HCT116 (cell line): ENCODE measurements around the gene MRPS35. TPM values are rescaled to one million over a fixed set of nuclear protein-coding genes. Genes with fewer than 3 reads are reported as not detected.

Experiments
- ATAC-seq: fragments of 200-7000 bp; cut with Tn5 transposase; 2 replicates; pipeline ENCODE4 v1.9.1; 2020; ENCODE audit warnings: mild to moderate bottlenecking, moderate library complexity
- BruUV-seq: library from RNA; stranded (reverse); fragments of 400-500 nt; replicated peaks from 2 replicates; lab custom pipeline; 2021; lab: Mats Ljungman, UMichigan
- CTCF ChIA-PET: fragments of 300-600 bp; sonication (Branson Sonifier 250); formaldehyde crosslinking; loops from one replicate; lab custom pipeline; 2021; ENCODE audit warnings: antibody characterized with exemption; lab: Charles Lee
- POLR2A ChIA-PET: fragments of 300-600, 350-600 bp; sonication (Branson Sonifier 250); formaldehyde crosslinking; loops from one replicate; lab custom pipeline; 2021; ENCODE audit warnings: antibody characterized with exemption; lab: Charles Lee
- RAD21 ChIA-PET, 2 experiments: fragments of 300-600 bp; sonication (Branson Sonifier 250); formaldehyde crosslinking; loops; one replicate each; lab custom pipeline; 2023; ENCODE audit warnings: low total read pairs in 2 of 2; ENCODE audit not compliant: uncharacterized antibody in 2 of 2, unreplicated experiment in 2 of 2, low non-redundant PET in 1 of 2; lab: Charles Lee
- DNase-seq: peaks from one replicate; pipeline ENCODE4 v3.0.0-alpha.2; 2010; ENCODE audit warnings: low read depth, low spot score
- H2AFZ ChIP-seq: fragments of 200-600 bp; shearing (Covaris generic), sonication (generic); 2 replicates; pipeline ENCODE4 v1.6.1; 2017; ENCODE audit warnings: low read depth, mixed run types, mixed read lengths, antibody characterized with exemption, low read length; ENCODE audit not compliant: poor library complexity, severe bottlenecking
- H3K27ac ChIP-seq: 2 replicates; pipeline ENCODE4 v1.5.1; 2012; ENCODE audit warnings: low read depth, low read length
- H3K27me3 ChIP-seq: fragments of 200-600 bp; sonication (generic); 2 replicates; pipeline ENCODE4 v1.6.1; 2016; ENCODE audit warnings: mixed run types, low read length, mixed read lengths; ENCODE audit not compliant: insufficient read depth
- H3K36me3 ChIP-seq, 2 experiments: fragments of 200-500 bp in 1 of 2; fragments of 200-600 bp in 1 of 2; sonication (Bioruptor generic) in 1 of 2; sonication (generic) in 1 of 2; 2 replicates each; pipeline versions ENCODE4 v1.5.1 to v1.6.1; 2014 to 2016; ENCODE audit warnings: low read length in 2 of 2, inconsistent platforms in 1 of 2, mixed read lengths in 1 of 2, mixed run types in 1 of 2; ENCODE audit not compliant: insufficient read depth in 2 of 2, control insufficient read depth in 1 of 2
- H3K4me1 ChIP-seq, 2 experiments: fragments of 200-600 bp in 1 of 2; sonication (generic) in 1 of 2; 2 replicates each; pipeline versions ENCODE4 v1.5.1 to v1.6.1; 2012 to 2017; ENCODE audit warnings: low read length in 2 of 2, inconsistent platforms in 1 of 2, mild to moderate bottlenecking in 1 of 2, mixed read lengths in 1 of 2, mixed run types in 1 of 2, moderate library complexity in 1 of 2; ENCODE audit not compliant: insufficient read depth in 2 of 2, control insufficient read depth in 1 of 2
- H3K4me2 ChIP-seq: fragments of 200-600 bp; sonication (generic); 2 replicates; pipeline ENCODE4 v1.6.1; 2017; ENCODE audit warnings: mixed run types, low read length, mixed read lengths
- H3K4me3 ChIP-seq, 2 experiments: fragments of 200-600 bp in 1 of 2; sonication (generic) in 1 of 2; replicated peaks in 1 of 2; 2 replicates each; pipeline ENCODE4 v1.5.1; 2011 to 2016; ENCODE audit warnings: low read length in 2 of 2, control low read depth in 1 of 2, low read depth in 1 of 2, mild to moderate bottlenecking in 1 of 2, mixed read lengths in 1 of 2, mixed run types in 1 of 2
- H3K79me2 ChIP-seq: fragments of 200-600 bp; sonication (generic); 2 replicates; pipeline ENCODE4 v1.6.1; 2017; ENCODE audit warnings: mild to moderate bottlenecking, mixed run types, low read length, moderate library complexity, mixed read lengths; ENCODE audit not compliant: insufficient read depth
- H3K9ac ChIP-seq: fragments of 200-600 bp; sonication (generic); 2 replicates; pipeline ENCODE4 v1.6.1; 2016; ENCODE audit warnings: low read length, mixed read lengths
- H3K9me2 ChIP-seq: fragments of 200-600 bp; sonication (generic), shearing (Covaris generic); 2 replicates; pipeline ENCODE4 v1.6.1; 2017; ENCODE audit warnings: mixed run types, mild to moderate bottlenecking, moderate library complexity; ENCODE audit not compliant: insufficient read depth
- H3K9me3 ChIP-seq, 2 experiments: fragments of 200-500 bp in 1 of 2; fragments of 200-600 bp in 1 of 2; sonication (Bioruptor generic) in 1 of 2; sonication (generic) in 1 of 2; 2 replicates each; pipeline ENCODE4 v1.6.1; 2014 to 2017; ENCODE audit warnings: low read length in 2 of 2, mixed read lengths in 2 of 2, inconsistent platforms in 1 of 2, low read depth in 1 of 2, mild to moderate bottlenecking in 1 of 2, mixed run types in 1 of 2, moderate library complexity in 1 of 2; ENCODE audit not compliant: control insufficient read depth in 1 of 2, insufficient read depth in 1 of 2
- H4K20me1 ChIP-seq: fragments of 200-600 bp; sonication (generic), shearing (Covaris generic); 2 replicates; pipeline ENCODE4 v1.6.1; 2017; ENCODE audit warnings: mixed run types, mild to moderate bottlenecking, moderate library complexity; ENCODE audit not compliant: insufficient read depth
- CBX3 ChIP-seq: IDR thresholded peaks from 2 replicates; pipeline ENCODE4 v1.6.1; 2012; ENCODE audit warnings: low read depth
- CEBPB ChIP-seq: IDR thresholded peaks from 2 replicates; pipeline ENCODE4 v1.6.1; 2012; ENCODE audit warnings: low read depth
- EGR1 ChIP-seq: IDR thresholded peaks from 2 replicates; pipeline ENCODE4 v1.6.1; 2012; ENCODE audit warnings: low read depth
- ELF1 ChIP-seq: IDR thresholded peaks from 2 replicates; pipeline ENCODE4 v1.6.1; 2012; ENCODE audit warnings: low read depth, borderline replicate concordance
- EZH2phosphoT487 ChIP-seq: fragments of 200-600 bp; IDR thresholded peaks from 2 replicates; pipeline ENCODE4 v1.6.1; 2018; ENCODE audit warnings: antibody characterized with exemption, borderline replicate concordance
- FOSL1 ChIP-seq: IDR thresholded peaks from 2 replicates; pipeline ENCODE4 v1.6.1; 2012; ENCODE audit warnings: low read depth
- JUND ChIP-seq: IDR thresholded peaks from 2 replicates; pipeline ENCODE4 v1.6.1; 2012
- POLR2A ChIP-seq: IDR thresholded peaks from 2 replicates; pipeline ENCODE4 v1.7.0; 2011; ENCODE audit warnings: borderline replicate concordance; ENCODE audit not compliant: insufficient read depth, insufficient read length; ENCODE audit errors: extremely low read depth
- POLR2AphosphoS5 ChIP-seq: IDR thresholded peaks from 2 replicates; pipeline ENCODE4 v1.6.1; 2011; ENCODE audit warnings: mild to moderate bottlenecking, low read depth, low read length, moderate library complexity
- RAD21 ChIP-seq: IDR thresholded peaks from 2 replicates; pipeline ENCODE4 v1.6.1; 2012; ENCODE audit warnings: low read depth, mild to moderate bottlenecking
- SP1 ChIP-seq: IDR thresholded peaks from 2 replicates; pipeline ENCODE4 v1.6.1; 2012; ENCODE audit warnings: low read depth
- SRF ChIP-seq: IDR thresholded peaks from 2 replicates; pipeline ENCODE4 v1.6.1; 2012; ENCODE audit warnings: low read depth
- TCF7L2 ChIP-seq: IDR thresholded peaks from 2 replicates; pipeline ENCODE4 v1.7.0; 2011; ENCODE audit warnings: borderline replicate concordance, inconsistent platforms; ENCODE audit not compliant: insufficient read depth, insufficient read length; ENCODE audit errors: extremely low read depth
- YY1 ChIP-seq: IDR thresholded peaks from 2 replicates; pipeline ENCODE4 v1.6.1; 2011; ENCODE audit warnings: low read length, low read depth, moderate library complexity, mild to moderate bottlenecking; ENCODE audit not compliant: insufficient replicate concordance; ENCODE audit errors: extremely low read depth
- ZNF274 ChIP-seq: fragments of 200-500 bp; sonication (Bioruptor generic); IDR thresholded peaks from 2 replicates; pipeline ENCODE4 v1.6.1; 2014; ENCODE audit warnings: mild to moderate bottlenecking, low read depth, low read length, inconsistent platforms
- intact Hi-C: fragments of 100-400 bp; cut with micrococcal nuclease; formaldehyde crosslinking; loops from 2 replicates; pipeline ENCODE4 v1.10.0; 2022
- total RNA-seq: library from RNA; stranded (reverse); gene quantifications from one replicate; pipeline ENCODE4 v1.2.1, GENCODE V29; 2021; ENCODE audit not compliant: unreplicated experiment
- TF ChIP-seq, protein P1 (sequence below), 3 experiments: fragments of 200-600 bp in 1 of 3; sonication (generic) in 1 of 3; IDR thresholded peaks in 2 of 3; conservative IDR thresholded peaks in 1 of 3; 2 replicates each; pipeline ENCODE4 v1.5.1; 2012 to 2017; ENCODE audit warnings: low read depth in 2 of 3, low read length in 2 of 3, antibody characterized with exemption in 1 of 3, borderline replicate concordance in 1 of 3, control low read depth in 1 of 3, mild to moderate bottlenecking in 1 of 3, mixed read lengths in 1 of 3, mixed run types in 1 of 3, moderate library complexity in 1 of 3; ENCODE audit not compliant: insufficient read depth in 1 of 3
- TF ChIP-seq, protein P2 (sequence below): IDR thresholded peaks from 2 replicates; pipeline ENCODE4 v1.6.1; 2011; ENCODE audit warnings: mild to moderate bottlenecking, low read length, moderate library complexity; ENCODE audit not compliant: insufficient replicate concordance; ENCODE audit errors: extremely low read depth
- TF ChIP-seq, protein P3 (sequence below): IDR thresholded peaks from 2 replicates; pipeline ENCODE4 v1.6.1; 2012
- TF ChIP-seq, protein P4 (sequence below): IDR thresholded peaks from 2 replicates; pipeline ENCODE4 v1.6.1; 2012

The MRPS35 gene
- total RNA-seq, 1 experiment from 2014 or later, result 55.4 TPM

DNA sequence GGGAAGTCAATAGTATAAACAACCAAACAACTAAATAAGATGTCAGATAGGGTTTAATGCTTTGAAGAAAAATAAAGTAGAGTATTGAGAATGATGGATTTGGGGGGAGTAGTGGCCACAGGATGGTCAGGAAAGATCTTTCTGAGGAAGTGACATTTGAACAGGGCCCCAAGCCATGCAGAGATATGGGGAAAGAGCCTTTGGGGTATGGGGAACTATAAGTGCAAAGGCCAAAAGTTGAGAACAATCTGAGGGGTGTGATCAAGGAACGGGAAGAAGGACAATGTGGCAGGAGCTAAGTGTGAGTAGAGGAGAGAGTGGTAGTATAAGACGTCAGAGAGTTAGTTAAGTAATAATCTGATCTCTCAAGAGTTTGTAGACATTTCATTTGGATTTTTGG is 1.3 kb downstream of the MRPS35 start (continued):
- TF ChIP-seq, protein P1, sequence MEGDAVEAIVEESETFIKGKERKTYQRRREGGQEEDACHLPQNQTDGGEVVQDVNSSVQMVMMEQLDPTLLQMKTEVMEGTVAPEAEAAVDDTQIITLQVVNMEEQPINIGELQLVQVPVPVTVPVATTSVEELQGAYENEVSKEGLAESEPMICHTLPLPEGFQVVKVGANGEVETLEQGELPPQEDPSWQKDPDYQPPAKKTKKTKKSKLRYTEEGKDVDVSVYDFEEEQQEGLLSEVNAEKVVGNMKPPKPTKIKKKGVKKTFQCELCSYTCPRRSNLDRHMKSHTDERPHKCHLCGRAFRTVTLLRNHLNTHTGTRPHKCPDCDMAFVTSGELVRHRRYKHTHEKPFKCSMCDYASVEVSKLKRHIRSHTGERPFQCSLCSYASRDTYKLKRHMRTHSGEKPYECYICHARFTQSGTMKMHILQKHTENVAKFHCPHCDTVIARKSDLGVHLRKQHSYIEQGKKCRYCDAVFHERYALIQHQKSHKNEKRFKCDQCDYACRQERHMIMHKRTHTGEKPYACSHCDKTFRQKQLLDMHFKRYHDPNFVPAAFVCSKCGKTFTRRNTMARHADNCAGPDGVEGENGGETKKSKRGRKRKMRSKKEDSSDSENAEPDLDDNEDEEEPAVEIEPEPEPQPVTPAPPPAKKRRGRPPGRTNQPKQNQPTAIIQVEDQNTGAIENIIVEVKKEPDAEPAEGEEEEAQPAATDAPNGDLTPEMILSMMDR (IDR thresholded peaks at IDR 0.05 in 2 of 3, conservative IDR thresholded peaks at IDR 0.05 in 1 of 3; ENCODE audit: borderline replicate concordance in 1 of 3, insufficient read depth in 1 of 3, low read depth in 2 of 3, low read length in 2 of 3), result no peak
- TF ChIP-seq FOSL1, result no peak
- no peak for TF ChIP-seq RAD21
- no peak for TF ChIP-seq EZH2phosphoT487
- no peak for TF ChIP-seq CBX3
- TF ChIP-seq CEBPB, result no peak

DNA sequence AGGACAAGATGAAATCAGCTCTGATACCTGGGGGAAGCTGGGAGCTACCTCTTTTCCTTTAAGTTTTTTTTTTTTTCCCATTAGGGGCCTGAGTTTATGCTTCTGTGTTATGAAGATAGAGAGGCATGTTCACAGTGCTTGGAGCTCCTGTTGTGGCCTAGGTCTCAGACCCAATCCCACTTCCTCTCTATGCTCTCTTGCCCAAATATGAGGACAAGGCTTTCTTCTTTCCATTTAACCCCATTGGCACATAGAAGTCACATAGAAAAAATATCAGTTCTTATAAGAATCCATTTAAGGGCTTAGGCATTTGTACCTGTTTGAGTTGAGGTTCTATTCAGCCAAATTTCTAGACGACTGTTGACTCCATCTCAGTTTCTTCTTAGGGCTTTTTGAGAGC is 12.6 kb downstream of the MRPS35 start:
- CTCF ChIA-PET, result interaction anchor here (0.6 to 1.2 kb wide), 2 partner anchors 10 to 19 kb away, joined by 3 to 5 read pairs; no protein-coding TSS in a partner anchor
- POLR2A ChIA-PET, result no interaction called here
- Histone ChIP-seq H3K27ac (no peak overlapping the region), H3K27me3 (no peaks in the 10 kb centered on the region), H3K79me2 (peaks cover 28% of the 10 kb centered on the region), H3K9me2 (no peaks in the 10 kb centered on the region), H2AFZ (no peak overlapping the region), H3K9me3 (no peaks in the 10 kb centered on the region), H3K36me3 (peaks cover 7 to 22% of the 10 kb centered on the region in 2 experiments; a peak in 3 of 4 replicates), H4K20me1 (no peaks in the 10 kb centered on the region; the same call in 1 of the 2 replicates), H3K9ac (no peak overlapping the region), H3K4me3 (no peak overlapping the region), H3K4me2 (no peak overlapping the region), H3K4me1 (no peaks in the 10 kb centered on the region)
- RAD21 ChIA-PET, result no interaction called here
- TF ChIP-seq RAD21 (no peak), CEBPB (no peak), POLR2A (no peak), POLR2AphosphoS5 (no peak), YY1 (no peak), JUND (no peak), EZH2phosphoT487 (no peak), SRF (no peak), TCF7L2 (no peak), ZNF274 (no peak), EGR1 (no peak), ELF1 (no peak), SP1 (no peak), FOSL1 (no peak)
- TF ChIP-seq, protein P2, sequence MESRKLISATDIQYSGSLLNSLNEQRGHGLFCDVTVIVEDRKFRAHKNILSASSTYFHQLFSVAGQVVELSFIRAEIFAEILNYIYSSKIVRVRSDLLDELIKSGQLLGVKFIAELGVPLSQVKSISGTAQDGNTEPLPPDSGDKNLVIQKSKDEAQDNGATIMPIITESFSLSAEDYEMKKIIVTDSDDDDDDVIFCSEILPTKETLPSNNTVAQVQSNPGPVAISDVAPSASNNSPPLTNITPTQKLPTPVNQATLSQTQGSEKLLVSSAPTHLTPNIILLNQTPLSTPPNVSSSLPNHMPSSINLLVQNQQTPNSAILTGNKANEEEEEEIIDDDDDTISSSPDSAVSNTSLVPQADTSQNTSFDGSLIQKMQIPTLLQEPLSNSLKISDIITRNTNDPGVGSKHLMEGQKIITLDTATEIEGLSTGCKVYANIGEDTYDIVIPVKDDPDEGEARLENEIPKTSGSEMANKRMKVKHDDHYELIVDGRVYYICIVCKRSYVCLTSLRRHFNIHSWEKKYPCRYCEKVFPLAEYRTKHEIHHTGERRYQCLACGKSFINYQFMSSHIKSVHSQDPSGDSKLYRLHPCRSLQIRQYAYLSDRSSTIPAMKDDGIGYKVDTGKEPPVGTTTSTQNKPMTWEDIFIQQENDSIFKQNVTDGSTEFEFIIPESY, result no peak
- TF ChIP-seq, protein P3, sequence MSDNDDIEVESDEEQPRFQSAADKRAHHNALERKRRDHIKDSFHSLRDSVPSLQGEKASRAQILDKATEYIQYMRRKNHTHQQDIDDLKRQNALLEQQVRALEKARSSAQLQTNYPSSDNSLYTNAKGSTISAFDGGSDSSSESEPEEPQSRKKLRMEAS, result no peak
- TF ChIP-seq, protein P4, sequence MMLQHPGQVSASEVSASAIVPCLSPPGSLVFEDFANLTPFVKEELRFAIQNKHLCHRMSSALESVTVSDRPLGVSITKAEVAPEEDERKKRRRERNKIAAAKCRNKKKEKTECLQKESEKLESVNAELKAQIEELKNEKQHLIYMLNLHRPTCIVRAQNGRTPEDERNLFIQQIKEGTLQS, result no peak
- intact Hi-C loops, result no loop called here
- DNase-seq, result no peak
- BruUV-seq, result no TSS peak
- ATAC-seq, result no peak
